Astrocyte (in vitro differentiated cells and primary cell): ENCODE data around the gene ZFYVE16. TPM values are rescaled to one million over a fixed set of nuclear protein-coding genes. Genes with fewer than 3 reads are reported as not detected.
A peak's percentile ranks its signal among the peaks of the same experiment; 100 is the strongest.

Experiments
- DNase-seq: peaks from one replicate; pipeline ENCODE4 v3.0.0-alpha.2; 2010; ENCODE audit warnings: low read depth
- FAIRE-seq: peaks from 2 replicates; lab custom pipeline; 2011; peaks lifted over from hg19 to GRCh38; lab: Jason Lieb, UNC
- H2AFZ ChIP-seq: 2 replicates; pipeline ENCODE4 v1.6.0; 2012; ENCODE audit warnings: low read depth, low read length, inconsistent platforms
- H3K27ac ChIP-seq: 2 replicates; pipeline ENCODE4 v1.5.1; 2011; ENCODE audit warnings: low read depth, low read length, inconsistent platforms
- H3K27me3 ChIP-seq: 2 replicates; pipeline ENCODE4 v1.6.0; 2011; ENCODE audit warnings: low read length, inconsistent platforms; ENCODE audit not compliant: insufficient read depth
- H3K36me3 ChIP-seq: 2 replicates; pipeline ENCODE4 v1.5.1; 2011; ENCODE audit warnings: low read length, inconsistent platforms; ENCODE audit not compliant: insufficient read depth
- H3K4me1 ChIP-seq: 2 replicates; pipeline ENCODE4 v1.5.1; 2011; ENCODE audit warnings: low read length, inconsistent platforms; ENCODE audit not compliant: insufficient read depth
- H3K4me2 ChIP-seq: 2 replicates; pipeline ENCODE4 v1.6.0; 2012; ENCODE audit warnings: low read length, inconsistent platforms
- H3K4me3 ChIP-seq: 2 replicates; pipeline ENCODE4 v1.5.1; 2011; ENCODE audit warnings: low read depth, mild to moderate bottlenecking, low read length, inconsistent platforms; ENCODE audit not compliant: insufficient read depth
- H3K79me2 ChIP-seq: 2 replicates; pipeline ENCODE4 v1.6.0; 2012; ENCODE audit warnings: mild to moderate bottlenecking, low read length, inconsistent platforms; ENCODE audit not compliant: insufficient read depth
- H3K9ac ChIP-seq: 2 replicates; pipeline ENCODE4 v1.6.0; 2012; ENCODE audit warnings: mild to moderate bottlenecking, low read length, inconsistent platforms
- H3K9me3 ChIP-seq: 2 replicates; pipeline ENCODE4 v1.5.1; 2012; ENCODE audit warnings: low read depth, mild to moderate bottlenecking, low read length, inconsistent platforms; ENCODE audit not compliant: insufficient read depth
- H4K20me1 ChIP-seq: 2 replicates; pipeline ENCODE4 v1.6.0; 2012; ENCODE audit warnings: low read length, inconsistent platforms; ENCODE audit not compliant: insufficient read depth
- H3K27ac Mint-ChIP-seq: one replicate; pipeline ENCODE4 v1.8.0; 2021; ENCODE audit warnings: mild to moderate bottlenecking, mixed read lengths; ENCODE audit not compliant: unreplicated experiment
- H3K27me3 Mint-ChIP-seq: one replicate; pipeline ENCODE4 v1.8.0; 2021; ENCODE audit warnings: low read depth, mixed read lengths; ENCODE audit not compliant: unreplicated experiment
- H3K36me3 Mint-ChIP-seq: one replicate; pipeline ENCODE4 v1.8.0; 2021; ENCODE audit warnings: low read depth, mixed read lengths; ENCODE audit not compliant: unreplicated experiment
- H3K4me1 Mint-ChIP-seq: one replicate; pipeline ENCODE4 v1.8.0; 2021; ENCODE audit warnings: low read depth, mixed read lengths; ENCODE audit not compliant: unreplicated experiment
- H3K4me3 Mint-ChIP-seq: one replicate; pipeline ENCODE4 v1.8.0; 2021; ENCODE audit warnings: mild to moderate bottlenecking, moderate library complexity, mixed read lengths; ENCODE audit not compliant: unreplicated experiment
- H3K9me3 Mint-ChIP-seq: one replicate; pipeline ENCODE4 v1.8.0; 2021; ENCODE audit warnings: mild to moderate bottlenecking, mixed read lengths; ENCODE audit not compliant: unreplicated experiment
- EZH2 ChIP-seq: IDR thresholded peaks from 2 replicates; pipeline ENCODE4 v1.6.1; 2012; ENCODE audit warnings: mild to moderate bottlenecking, low read length, inconsistent platforms; ENCODE audit not compliant: insufficient read depth
- total RNA-seq: library from RNA; stranded (reverse); gene quantifications from 2 replicates; pipeline ENCODE4 v1.2.1, GENCODE V29; 2021
- TF ChIP-seq, protein P1 (sequence below): IDR thresholded peaks from 2 replicates; pipeline ENCODE4 v1.5.1; 2011; ENCODE audit warnings: low read depth, mild to moderate bottlenecking, inconsistent platforms, low read length, moderate library complexity; ENCODE audit not compliant: insufficient read depth

The ZFYVE16 gene
- total RNA-seq, 1 donor from 2014 or later = 48.5 TPM

DNA sequence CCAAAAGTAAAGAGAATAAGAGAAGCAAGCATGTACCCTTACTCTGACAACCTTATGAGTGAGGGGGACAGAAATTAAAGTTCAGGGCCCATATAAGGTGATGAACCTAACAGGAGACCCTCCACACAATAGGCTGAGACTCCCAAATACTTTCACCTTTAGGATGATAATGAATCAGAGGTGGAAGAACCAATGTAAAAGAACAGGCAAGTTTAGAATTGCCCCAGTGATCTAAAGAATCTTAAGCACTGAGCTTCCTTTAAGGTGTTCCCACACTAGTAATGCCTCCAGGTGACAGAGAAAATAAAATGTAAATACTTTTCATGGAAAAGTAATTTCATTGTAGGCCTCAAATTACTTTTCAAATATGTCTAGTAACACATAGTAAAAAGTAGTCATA, 71.8 kb downstream of the ZFYVE16 start:
- Histone ChIP-seq H3K9me3 (no peaks in the 10 kb centered on the region), H3K27ac (no peak overlapping the region), H3K79me2 (no peaks in the 10 kb centered on the region), H3K4me3 (no peak overlapping the region), H2AFZ (no peak overlapping the region), H3K9ac (no peak overlapping the region), H3K4me1 (no peaks in the 10 kb centered on the region), H3K27me3 (no peaks in the 10 kb centered on the region), H4K20me1 (no peaks in the 10 kb centered on the region), H3K36me3 (peaks cover 7% of the 10 kb centered on the region), H3K4me2 (no peak overlapping the region)
- peaks cover 12% of the 10 kb centered on the region for H3K36me3 Mint-ChIP-seq
- H3K9me3 Mint-ChIP-seq = peaks cover 5% of the 10 kb centered on the region
- no peak overlapping the region for H3K27ac Mint-ChIP-seq
- DNase-seq = no peak
- H3K4me3 Mint-ChIP-seq = no peak overlapping the region
- H3K27me3 Mint-ChIP-seq = no peaks in the 10 kb centered on the region
- no peak for TF ChIP-seq EZH2
- TF ChIP-seq, protein P1, sequence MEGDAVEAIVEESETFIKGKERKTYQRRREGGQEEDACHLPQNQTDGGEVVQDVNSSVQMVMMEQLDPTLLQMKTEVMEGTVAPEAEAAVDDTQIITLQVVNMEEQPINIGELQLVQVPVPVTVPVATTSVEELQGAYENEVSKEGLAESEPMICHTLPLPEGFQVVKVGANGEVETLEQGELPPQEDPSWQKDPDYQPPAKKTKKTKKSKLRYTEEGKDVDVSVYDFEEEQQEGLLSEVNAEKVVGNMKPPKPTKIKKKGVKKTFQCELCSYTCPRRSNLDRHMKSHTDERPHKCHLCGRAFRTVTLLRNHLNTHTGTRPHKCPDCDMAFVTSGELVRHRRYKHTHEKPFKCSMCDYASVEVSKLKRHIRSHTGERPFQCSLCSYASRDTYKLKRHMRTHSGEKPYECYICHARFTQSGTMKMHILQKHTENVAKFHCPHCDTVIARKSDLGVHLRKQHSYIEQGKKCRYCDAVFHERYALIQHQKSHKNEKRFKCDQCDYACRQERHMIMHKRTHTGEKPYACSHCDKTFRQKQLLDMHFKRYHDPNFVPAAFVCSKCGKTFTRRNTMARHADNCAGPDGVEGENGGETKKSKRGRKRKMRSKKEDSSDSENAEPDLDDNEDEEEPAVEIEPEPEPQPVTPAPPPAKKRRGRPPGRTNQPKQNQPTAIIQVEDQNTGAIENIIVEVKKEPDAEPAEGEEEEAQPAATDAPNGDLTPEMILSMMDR = no peak
- H3K4me1 Mint-ChIP-seq = no peaks in the 10 kb centered on the region
- no peak for FAIRE-seq

DNA sequence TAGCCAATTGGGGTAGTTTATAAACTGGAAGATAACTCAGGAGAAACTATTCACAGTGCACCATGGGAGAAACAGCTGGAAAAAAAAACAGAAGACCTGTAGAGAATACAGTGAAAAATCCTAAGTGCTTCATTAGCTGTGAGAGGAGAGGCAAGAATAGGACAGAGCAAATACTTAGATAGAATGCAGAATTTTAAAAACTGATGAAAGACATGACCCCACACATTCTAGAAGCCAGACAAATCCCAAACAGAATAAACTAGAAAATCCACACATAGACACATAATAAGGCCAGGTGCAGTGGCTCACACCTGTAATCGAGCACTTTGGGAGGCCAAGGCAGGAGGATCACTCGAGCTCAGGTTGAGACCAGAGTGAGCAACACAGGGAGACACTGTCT, 72.5 kb downstream of the ZFYVE16 start:
- no peak overlapping the region for H3K4me3 ChIP-seq
- no peaks in the 10 kb centered on the region for H3K27me3 ChIP-seq
- H3K9me3 ChIP-seq = no peaks in the 10 kb centered on the region
- H3K4me2 ChIP-seq = no peak overlapping the region
- peaks cover 5% of the 10 kb centered on the region for H3K9me3 Mint-ChIP-seq
- no peaks in the 10 kb centered on the region for H4K20me1 ChIP-seq
- no peak overlapping the region for H3K27ac Mint-ChIP-seq
- H3K36me3 Mint-ChIP-seq = peaks cover 15% of the 10 kb centered on the region
- no peaks in the 10 kb centered on the region for H3K4me1 Mint-ChIP-seq
- H2AFZ ChIP-seq = no peak overlapping the region
- TF ChIP-seq, protein P1 = no peak
- TF ChIP-seq EZH2 = no peak
- no peak for DNase-seq
- no peaks in the 10 kb centered on the region for H3K4me1 ChIP-seq
- H3K27ac ChIP-seq = no peak overlapping the region
- H3K4me3 Mint-ChIP-seq = no peak overlapping the region
- no peak overlapping the region for H3K9ac ChIP-seq
- no peak for FAIRE-seq
- no peaks in the 10 kb centered on the region for H3K27me3 Mint-ChIP-seq
- no peaks in the 10 kb centered on the region for H3K79me2 ChIP-seq
- peaks cover under 1% of the 10 kb centered on the region for H3K36me3 ChIP-seq

DNA sequence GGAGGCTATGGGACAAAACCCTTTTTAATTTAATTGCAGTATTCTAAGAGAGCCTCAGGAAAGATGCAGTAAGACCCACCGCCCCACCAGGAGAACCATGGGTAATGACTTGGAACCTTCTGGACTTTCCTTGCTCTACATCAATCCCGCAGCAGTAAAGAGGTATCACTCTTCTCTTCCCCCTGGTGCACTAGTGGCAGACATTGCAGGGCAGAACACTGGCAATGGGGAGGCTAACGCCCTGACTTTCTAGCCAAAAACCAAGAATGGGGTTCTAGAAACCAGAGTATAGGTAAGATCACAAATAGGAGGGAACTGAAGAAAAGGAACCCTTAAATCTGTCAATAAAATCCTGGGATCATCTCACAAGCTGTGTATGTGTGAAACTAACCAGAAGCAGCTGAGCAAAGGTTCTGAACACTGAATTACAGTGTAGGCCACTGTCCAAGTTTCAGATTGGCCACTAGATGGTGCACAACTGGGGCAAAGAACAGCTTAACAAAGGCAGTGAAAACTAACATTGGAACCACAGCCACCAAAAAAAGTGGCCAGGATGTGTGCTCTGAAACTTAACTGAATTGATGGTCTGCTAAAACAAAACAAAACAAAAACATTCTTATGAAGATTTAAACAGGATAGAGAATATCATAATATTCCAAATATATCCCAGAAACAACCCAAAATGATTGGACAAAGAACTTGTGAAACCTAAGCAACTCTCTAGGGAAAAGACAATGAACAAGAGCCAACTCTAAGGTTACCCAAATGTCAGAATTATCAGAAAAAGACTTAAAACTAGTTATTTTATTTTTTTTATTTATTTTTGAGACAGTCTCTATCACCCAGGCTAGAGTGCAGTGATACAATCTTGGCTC, 73.4 kb downstream of the ZFYVE16 start:
- no peaks in the 10 kb centered on the region for H4K20me1 ChIP-seq
- H3K4me1 ChIP-seq = no peaks in the 10 kb centered on the region
- no peaks in the 10 kb centered on the region for H3K36me3 ChIP-seq
- TF ChIP-seq, protein P1 = peak; percentile 88
- no peak for TF ChIP-seq EZH2
- no peak overlapping the region for H3K9ac ChIP-seq
- no peak overlapping the region for H2AFZ ChIP-seq
- no peaks in the 10 kb centered on the region for H3K79me2 ChIP-seq
- no peaks in the 10 kb centered on the region for H3K27me3 ChIP-seq
- FAIRE-seq = peak; percentile 92
- peaks cover 5% of the 10 kb centered on the region for H3K9me3 Mint-ChIP-seq
- no peak overlapping the region for H3K27ac ChIP-seq
- peak; percentile 34 for DNase-seq
- no peak overlapping the region for H3K4me3 Mint-ChIP-seq
- H3K27ac Mint-ChIP-seq = peak overlapping the region; percentile 12
- H3K4me2 ChIP-seq = no peak overlapping the region
- H3K9me3 ChIP-seq = no peaks in the 10 kb centered on the region
- no peaks in the 10 kb centered on the region for H3K4me1 Mint-ChIP-seq
- no peaks in the 10 kb centered on the region for H3K27me3 Mint-ChIP-seq
- peaks cover 15% of the 10 kb centered on the region for H3K36me3 Mint-ChIP-seq
- H3K4me3 ChIP-seq = no peak overlapping the region
